Activated naive CD8-positive, alpha-beta T cell treated with anti-CD3 and anti-CD28 coated beads, Interleukin-2, amount 50 U/mL, for 24 hours (primary cell): ENCODE measurements around the gene GOLGA5.

Experiments used
- ATAC-seq: fragments of 150-1000 bp; cut with Tn5 transposase; one replicate; pipeline ENCODE4 v1.10.0; 2021
- DNase-seq: peaks from one replicate; pipeline ENCODE4 v3.0.0; 2021
- H3K27ac Mint-ChIP-seq: one replicate; pipeline ENCODE4 v1.8.0; 2021; ENCODE audit warnings: mild to moderate bottlenecking, mixed read lengths
- H3K27me3 Mint-ChIP-seq: one replicate; pipeline ENCODE4 v1.8.0; 2021; ENCODE audit warnings: mixed read lengths
- H3K36me3 Mint-ChIP-seq: one replicate; pipeline ENCODE4 v1.8.0; 2021; ENCODE audit warnings: low read depth, mixed read lengths
- H3K4me1 Mint-ChIP-seq: one replicate; pipeline ENCODE4 v1.8.0; 2021; ENCODE audit warnings: mixed read lengths
- H3K4me3 Mint-ChIP-seq: one replicate; pipeline ENCODE4 v1.8.0; 2021; ENCODE audit warnings: mild to moderate bottlenecking, moderate library complexity, mixed read lengths
- H3K9me3 Mint-ChIP-seq: one replicate; pipeline ENCODE4 v1.8.0; 2021; ENCODE audit warnings: mixed read lengths

The GOLGA5 gene

DNA sequence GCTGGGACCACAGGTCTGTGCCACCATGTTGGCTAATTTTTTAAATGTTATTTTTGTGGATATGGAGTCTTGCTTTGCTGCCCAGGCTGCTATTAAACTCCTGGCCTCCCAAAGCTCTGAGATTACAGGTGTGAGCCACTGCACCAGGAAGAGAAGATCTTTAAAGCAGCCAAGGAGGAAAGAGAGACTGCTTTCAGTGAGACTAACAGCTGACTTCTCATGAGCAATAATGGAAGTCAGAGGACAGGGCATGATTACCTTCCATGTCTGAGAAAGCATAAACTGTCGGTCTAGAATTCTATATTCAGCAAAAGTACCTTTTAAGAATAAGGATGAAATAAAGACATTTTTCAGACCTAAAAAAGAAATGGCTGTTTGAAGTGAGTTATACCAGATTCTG lies 71.6 kb downstream of the GOLGA5 start:
- peaks cover 6% of the 10 kb centered on the region for H3K27me3 Mint-ChIP-seq
- peaks cover 6% of the 10 kb centered on the region for H3K9me3 Mint-ChIP-seq
- DNase-seq (no peak), ATAC-seq (no peak)
- H3K4me1 Mint-ChIP-seq = peaks cover 18% of the 10 kb centered on the region
- no peak overlapping the region for H3K4me3 Mint-ChIP-seq
- H3K36me3 Mint-ChIP-seq = no peaks in the 10 kb centered on the region
- no peak overlapping the region for H3K27ac Mint-ChIP-seq

DNA sequence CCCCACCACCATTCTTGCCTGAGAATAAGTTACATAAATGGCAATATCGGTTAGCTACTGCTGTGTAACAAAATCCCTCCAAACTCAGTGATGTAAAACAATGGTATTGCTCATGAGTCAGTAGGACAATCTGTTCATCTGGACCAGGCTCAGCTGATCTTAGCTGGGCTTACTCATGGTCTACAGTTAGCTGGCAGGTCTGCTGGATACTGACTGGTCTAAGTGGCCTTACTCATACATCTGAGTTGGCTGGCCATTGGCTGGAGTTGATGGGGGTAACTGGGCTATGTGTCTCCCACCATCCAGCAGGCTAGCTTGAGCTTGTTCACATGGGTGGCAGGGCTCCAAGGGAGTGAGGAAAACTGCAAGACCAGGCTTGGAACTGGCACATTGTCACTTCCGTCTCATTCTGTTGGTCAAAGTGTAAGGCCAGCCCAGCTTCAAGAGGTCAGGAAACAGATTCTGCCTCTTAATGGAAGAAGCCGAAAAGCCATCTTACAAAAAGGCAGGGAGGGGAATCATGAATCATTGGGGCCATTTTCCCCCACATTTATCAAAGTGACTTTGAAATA lies 72.2 kb downstream of the GOLGA5 start:
- ATAC-seq (peak; percentile 43), DNase-seq (no peak)
- no peak overlapping the region for H3K4me3 Mint-ChIP-seq
- peaks cover 6% of the 10 kb centered on the region for H3K9me3 Mint-ChIP-seq
- peaks cover 6% of the 10 kb centered on the region for H3K27me3 Mint-ChIP-seq
- H3K36me3 Mint-ChIP-seq = no peaks in the 10 kb centered on the region
- H3K27ac Mint-ChIP-seq = no peak overlapping the region
- peaks cover 18% of the 10 kb centered on the region for H3K4me1 Mint-ChIP-seq

- Mint-ChIP-seq H3K27me3 (peaks cover 6% of the 10 kb centered on the region), H3K4me3 (no peak overlapping the region)
- ATAC-seq = no peak
Observed at GRCh38 chr14:92866901-92867865, 73.1 kb downstream of the GOLGA5 start.

GRCh38 chr14:92874962-92875661 lies 81.0 kb downstream of the GOLGA5 start:
- DNase-seq = no peak
- Mint-ChIP-seq H3K4me1 (no peaks in the 10 kb centered on the region), H3K27ac (no peak overlapping the region), H3K4me3 (no peak overlapping the region), H3K27me3 (peaks cover 11% of the 10 kb centered on the region), H3K36me3 (no peaks in the 10 kb centered on the region), H3K9me3 (no peaks in the 10 kb centered on the region)
- no peak for ATAC-seq

More at GRCh38 chr14:92866901-92867865, 73.1 kb downstream of the GOLGA5 start:
- peaks cover 6% of the 10 kb centered on the region for H3K9me3 Mint-ChIP-seq
- DNase-seq = no peak
- no peaks in the 10 kb centered on the region for H3K36me3 Mint-ChIP-seq
- no peak overlapping the region for H3K27ac Mint-ChIP-seq
- peaks cover 16% of the 10 kb centered on the region for H3K4me1 Mint-ChIP-seq

- no peak overlapping the region for H3K4me3 Mint-ChIP-seq
- ATAC-seq (no peak), DNase-seq (no peak)
- peaks cover 18% of the 10 kb centered on the region for H3K27me3 Mint-ChIP-seq
- no peaks in the 10 kb centered on the region for H3K9me3 Mint-ChIP-seq
- H3K36me3 Mint-ChIP-seq = no peaks in the 10 kb centered on the region
- H3K4me1 Mint-ChIP-seq = no peaks in the 10 kb centered on the region
- no peak overlapping the region for H3K27ac Mint-ChIP-seq
Observed at GRCh38 chr14:92877757-92878431, 83.8 kb downstream of the GOLGA5 start.

- H3K36me3 Mint-ChIP-seq = no peaks in the 10 kb centered on the region
- peaks cover 2% of the 10 kb centered on the region for H3K4me1 Mint-ChIP-seq
- no peak for ATAC-seq
- no peaks in the 10 kb centered on the region for H3K9me3 Mint-ChIP-seq
- H3K4me3 Mint-ChIP-seq = no peak overlapping the region
- peaks cover 23% of the 10 kb centered on the region for H3K27me3 Mint-ChIP-seq
- no peak for DNase-seq
- H3K27ac Mint-ChIP-seq = no peak overlapping the region
Observed at GRCh38 chr14:92880351-92880750, 86.2 kb downstream of the GOLGA5 start.

DNA sequence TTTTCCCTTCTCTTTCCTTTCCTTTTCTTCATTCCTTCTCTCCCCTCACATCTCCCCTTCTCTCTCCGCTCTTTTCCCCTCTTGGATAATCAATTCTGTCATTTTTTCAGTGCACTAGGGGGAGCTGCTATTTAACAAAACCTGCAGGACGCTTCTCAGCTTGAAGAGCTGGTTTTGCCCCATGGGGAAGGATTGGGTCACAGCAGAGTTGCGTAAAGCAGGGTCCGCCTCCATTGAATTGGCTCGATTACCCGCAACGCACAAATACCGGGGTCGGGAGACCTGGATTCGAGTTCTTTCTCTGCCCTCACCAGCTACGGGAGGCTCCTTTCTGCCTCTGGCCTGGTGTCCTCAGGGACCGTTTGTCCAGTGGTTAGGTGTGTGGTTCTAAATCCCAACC lies 86.7 kb downstream of the GOLGA5 start:
- H3K27me3 Mint-ChIP-seq = peaks cover 26% of the 10 kb centered on the region
- H3K4me1 Mint-ChIP-seq = peaks cover 7% of the 10 kb centered on the region

DNA sequence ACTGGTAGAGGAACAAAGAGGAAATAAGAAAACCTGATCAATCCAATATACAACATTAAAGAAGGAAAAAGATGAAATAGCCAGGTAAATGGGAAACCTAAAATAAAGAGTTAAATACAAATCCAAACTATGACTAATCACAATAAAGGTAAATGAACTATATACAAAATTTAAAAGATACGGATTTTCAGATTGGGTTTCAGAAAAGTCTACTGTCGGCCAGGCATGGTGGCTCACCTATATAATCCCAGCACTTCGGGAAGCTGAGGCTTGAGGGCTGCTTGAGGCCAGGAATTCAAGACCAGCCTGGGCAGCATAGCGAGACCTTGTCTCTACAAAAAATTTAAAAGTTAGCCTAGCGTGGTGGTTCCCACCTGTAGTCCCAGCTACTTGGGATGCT lies 89.0 kb downstream of the GOLGA5 start:
- DNase-seq = no peak
- Mint-ChIP-seq H3K27me3 (peaks cover 28% of the 10 kb centered on the region), H3K36me3 (no peaks in the 10 kb centered on the region), H3K4me1 (peaks cover 8% of the 10 kb centered on the region), H3K9me3 (no peaks in the 10 kb centered on the region), H3K27ac (no peak overlapping the region), H3K4me3 (no peak overlapping the region)
- no peak for ATAC-seq

More for the DNA sequence above, 86.7 kb downstream of the GOLGA5 start:
- Mint-ChIP-seq H3K9me3 (no peaks in the 10 kb centered on the region), H3K36me3 (no peaks in the 10 kb centered on the region), H3K27ac (no peak overlapping the region), H3K4me3 (no peak overlapping the region)
- ATAC-seq = no peak
- no peak for DNase-seq

DNA sequence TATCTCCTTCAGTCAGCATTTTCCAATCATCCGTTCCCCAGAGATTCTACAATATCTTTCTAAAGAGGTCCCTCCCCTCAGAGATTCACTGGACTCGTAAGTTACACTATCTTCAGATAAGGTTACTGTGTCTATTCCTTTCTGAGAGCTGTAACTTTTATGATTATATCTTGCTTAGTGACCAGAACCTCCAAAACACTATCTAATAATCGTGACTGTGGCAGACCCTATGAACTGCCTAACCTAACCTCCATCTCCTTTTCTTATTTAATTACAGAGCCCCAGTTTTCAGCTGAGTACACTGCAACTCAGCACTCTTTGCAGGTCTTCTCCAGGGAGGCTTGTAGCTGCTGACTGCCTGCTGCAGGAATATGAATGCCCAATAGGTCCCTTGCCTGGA lies 90.3 kb downstream of the GOLGA5 start:
- DNase-seq (no peak), ATAC-seq (no peak)
- Mint-ChIP-seq H3K36me3 (no peaks in the 10 kb centered on the region), H3K9me3 (no peaks in the 10 kb centered on the region), H3K4me1 (peaks cover 8% of the 10 kb centered on the region), H3K27me3 (peaks cover 26% of the 10 kb centered on the region), H3K27ac (no peak overlapping the region), H3K4me3 (no peak overlapping the region)

- peaks cover 8% of the 10 kb centered on the region for H3K4me1 Mint-ChIP-seq
- H3K4me3 Mint-ChIP-seq = no peak overlapping the region
- H3K9me3 Mint-ChIP-seq = no peaks in the 10 kb centered on the region
- H3K36me3 Mint-ChIP-seq = no peaks in the 10 kb centered on the region
- no peak for DNase-seq
- no peak overlapping the region for H3K27ac Mint-ChIP-seq
- ATAC-seq = peak; percentile 38
- peaks cover 22% of the 10 kb centered on the region for H3K27me3 Mint-ChIP-seq
Observed at GRCh38 chr14:92885279-92886061, 91.4 kb downstream of the GOLGA5 start.

- ATAC-seq = no peak
- Mint-ChIP-seq H3K27ac (no peak overlapping the region), H3K4me1 (peaks cover 14% of the 10 kb centered on the region), H3K9me3 (no peaks in the 10 kb centered on the region), H3K4me3 (no peak overlapping the region), H3K27me3 (peaks cover 20% of the 10 kb centered on the region), H3K36me3 (no peaks in the 10 kb centered on the region)
- no peak for DNase-seq
Observed at GRCh38 chr14:92886337-92886736, 92.2 kb downstream of the GOLGA5 start.

DNA sequence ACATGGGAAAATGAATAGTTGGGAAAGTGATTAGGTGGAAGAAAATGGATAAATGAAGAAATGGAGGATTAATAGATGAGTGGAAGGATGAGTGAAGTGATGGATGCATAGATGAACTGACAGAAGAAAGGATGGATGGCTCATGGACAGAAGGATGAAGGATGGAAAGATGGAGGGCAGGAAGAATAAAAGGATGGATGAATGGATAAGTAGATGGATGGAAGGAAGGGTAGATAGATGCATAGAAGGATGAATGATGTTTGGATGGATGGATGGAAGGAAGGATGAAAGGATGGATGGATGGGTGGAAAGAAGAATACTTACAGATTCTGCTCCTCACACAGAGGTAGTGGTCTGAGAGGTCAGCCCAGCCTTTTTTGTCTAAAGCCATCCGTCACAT lies 93.1 kb downstream of the GOLGA5 start:
- no peaks in the 10 kb centered on the region for H3K9me3 Mint-ChIP-seq
- H3K4me1 Mint-ChIP-seq = peaks cover 23% of the 10 kb centered on the region
- H3K27ac Mint-ChIP-seq = no peak overlapping the region
- H3K36me3 Mint-ChIP-seq = no peaks in the 10 kb centered on the region
- H3K4me3 Mint-ChIP-seq = no peak overlapping the region
- no peak for ATAC-seq
- H3K27me3 Mint-ChIP-seq = peaks cover 15% of the 10 kb centered on the region
- DNase-seq = no peak

- peaks cover 11% of the 10 kb centered on the region for H3K9me3 Mint-ChIP-seq
- no peaks in the 10 kb centered on the region for H3K36me3 Mint-ChIP-seq
- ATAC-seq = no peak
- DNase-seq = no peak
- H3K27me3 Mint-ChIP-seq = peaks cover 15% of the 10 kb centered on the region
- H3K27ac Mint-ChIP-seq = no peak overlapping the region
- no peak overlapping the region for H3K4me3 Mint-ChIP-seq
- H3K4me1 Mint-ChIP-seq = peaks cover 38% of the 10 kb centered on the region
Observed at GRCh38 chr14:92888896-92889295, 94.8 kb downstream of the GOLGA5 start.
